K562 (cell line): Measurements from ENCODE around the gene INSIG1.

Source experiments
- CBFB ChIP-seq: sonication (generic); formaldehyde crosslinking; IDR thresholded peaks from 2 replicates; pipeline ENCODE4 v1.4.0; 2020; ENCODE audit warnings: mild to moderate bottlenecking, missing genetic modification reagents
- CHCHD3 ChIP-seq: fragments of 250-450 bp; sonication (Bioruptor Pico); IDR thresholded peaks from 2 replicates; pipeline ENCODE4 v2.1.2; 2022; ENCODE audit warnings: mild to moderate bottlenecking
- FOXJ3 ChIP-seq: sonication (generic); formaldehyde crosslinking; IDR thresholded peaks from 2 replicates; pipeline ENCODE4 v1.4.0; 2020; ENCODE audit warnings: mild to moderate bottlenecking, missing genetic modification reagents
- HEY1 ChIP-seq: fragments of 250-450 bp; sonication (Bioruptor Pico); IDR thresholded peaks from 2 replicates; pipeline ENCODE4 v1.5.0; 2020; ENCODE audit warnings: mild to moderate bottlenecking, moderate library complexity, borderline replicate concordance
- MEF2A ChIP-seq: IDR thresholded peaks from 2 replicates; pipeline ENCODE4 v1.6.1; 2011; ENCODE audit warnings: low read depth, mild to moderate bottlenecking, low read length, moderate library complexity; ENCODE audit not compliant: control insufficient read depth
- POLR2A ChIP-seq: fragments of 450-650 bp; conservative IDR thresholded peaks from 2 replicates; pipeline ENCODE4 v1.6.1; 2016

GRCh38 chr7:155282671-155283070 lies 15.0 kb upstream of the INSIG1 start:
- TF ChIP-seq HEY1: no peak
- no peak for TF ChIP-seq POLR2A
- TF ChIP-seq FOXJ3 (CRISPR knock-in tag): no peak
- no peak for TF ChIP-seq CBFB (CRISPR knock-in tag)
- no peak for TF ChIP-seq MEF2A
- no peak for TF ChIP-seq CHCHD3 (CRISPR knock-in tag)
